NCI-H1694 (cell line): ENCODE results near the gene ENTREP3.

Experiments used
- DNase-seq: peaks from one replicate; lab custom pipeline; 2025; lab: John Stamatoyannopoulos, UW

ENTREP3 gene

DNA sequence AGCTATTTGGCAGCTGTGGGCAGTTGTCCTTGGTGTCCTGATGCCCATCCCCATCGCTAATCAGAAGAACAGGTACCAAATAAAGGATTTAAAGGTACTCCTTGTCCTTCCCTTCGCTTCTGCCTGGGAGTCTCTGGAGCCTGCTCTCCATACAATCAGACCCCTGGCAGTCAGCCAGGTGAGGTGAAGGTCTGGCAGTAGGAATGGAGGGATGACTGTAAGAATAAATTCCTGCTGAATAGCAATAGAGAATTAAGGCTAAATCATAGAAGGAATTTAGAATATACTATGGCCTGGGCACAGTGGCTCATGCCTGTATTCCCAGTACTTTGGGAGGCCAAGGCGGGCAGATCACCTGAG lies 56.8 kb downstream of the ENTREP3 start:
- DNase-seq: no peak

DNA sequence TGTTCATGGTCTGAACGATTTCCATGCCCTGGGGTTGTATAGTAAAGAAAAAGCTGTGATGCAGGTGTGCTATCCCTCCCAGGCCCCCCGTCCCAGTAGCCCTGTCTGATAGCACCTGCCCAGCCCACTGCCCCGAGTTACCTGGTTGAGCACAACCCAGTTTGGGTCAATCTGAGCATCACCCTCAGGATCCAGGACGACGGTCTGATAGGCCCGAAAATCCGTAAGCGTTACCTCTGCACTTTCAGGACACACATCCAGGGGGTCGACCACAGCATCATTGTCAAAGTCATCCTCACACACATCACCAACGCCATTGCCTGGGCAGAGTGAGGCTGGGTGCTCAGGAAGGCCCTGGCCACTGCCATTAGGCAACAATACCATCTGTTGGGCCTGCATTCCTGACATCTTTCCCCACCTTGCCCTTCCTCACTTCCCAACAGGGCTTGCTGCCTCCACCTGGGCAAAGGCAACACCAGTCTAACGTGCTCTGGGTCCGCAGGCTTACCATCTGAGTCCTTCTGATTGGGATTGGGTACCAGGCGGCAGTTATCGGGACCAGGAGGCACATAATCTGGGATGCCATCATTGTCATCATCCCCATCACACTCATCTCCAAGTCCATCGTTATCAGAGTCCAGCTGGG lies 57.3 kb downstream of the ENTREP3 start:
- no peak for DNase-seq
